Nephron progenitor cell (in vitro differentiated cells): ENCODE measurements around the gene DTD1.
"Not testable (repeated sequence)": the region's sequence is repeated elsewhere in the genome, so short reads cannot be mapped to it uniquely, and the experiment has no call there.

Experiments used
- DNase-seq: peaks from one replicate; pipeline ENCODE4 v3.0.0; 2021
- H3K27ac Mint-ChIP-seq: 2 replicates; pipeline ENCODE4 v1.8.0; 2021; ENCODE audit warnings: mild to moderate bottlenecking, moderate library complexity, mixed read lengths
- H3K27me3 Mint-ChIP-seq: 2 replicates; pipeline ENCODE4 v1.8.0; 2021; ENCODE audit warnings: mild to moderate bottlenecking, low read depth, mixed read lengths; ENCODE audit not compliant: poor library complexity
- H3K36me3 Mint-ChIP-seq: 2 replicates; pipeline ENCODE4 v1.8.0; 2021; ENCODE audit warnings: low read depth, mixed read lengths
- H3K4me1 Mint-ChIP-seq: 2 replicates; pipeline ENCODE4 v1.8.0; 2021; ENCODE audit warnings: mixed read lengths
- H3K4me3 Mint-ChIP-seq: 2 replicates; pipeline ENCODE4 v1.8.0; 2021; ENCODE audit warnings: mild to moderate bottlenecking, moderate library complexity, mixed read lengths
- H3K9me3 Mint-ChIP-seq: 2 replicates; pipeline ENCODE4 v1.8.0; 2021; ENCODE audit warnings: mild to moderate bottlenecking, moderate library complexity, mixed read lengths
- TF ChIP-seq, protein P1 (sequence below): fragments of 200-600 bp; sonication (generic); IDR thresholded peaks from 2 replicates; pipeline ENCODE4 v1.5.0; 2021; ENCODE audit warnings: antibody characterized with exemption

The DTD1 gene

DNA sequence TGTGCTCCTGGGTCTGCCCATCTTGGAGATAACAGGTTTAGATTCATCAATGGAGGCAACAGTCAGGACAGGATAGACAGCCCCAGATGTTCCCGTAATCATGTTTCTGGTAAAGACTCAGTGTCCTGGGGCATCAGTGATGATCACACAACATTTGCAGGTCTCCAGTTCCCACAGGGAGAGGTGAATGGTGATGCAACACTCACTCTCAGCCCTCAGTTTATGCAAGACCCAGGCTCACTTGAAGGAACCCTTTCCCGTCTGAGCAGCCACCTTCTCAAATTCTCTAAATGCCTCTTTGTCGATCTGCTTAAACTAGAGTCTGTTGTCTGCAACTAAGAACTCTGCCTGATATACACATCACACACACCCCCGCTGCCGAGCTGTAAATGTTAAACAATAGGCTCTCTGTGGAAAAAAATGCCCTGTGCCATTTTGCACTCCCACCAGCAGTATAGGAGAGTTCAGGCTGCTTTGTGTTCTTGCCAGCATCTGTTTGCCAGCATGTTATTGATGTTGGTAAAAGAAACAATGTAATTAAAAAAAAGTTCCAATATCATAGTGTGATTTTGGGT lies 195.6 kb downstream of the DTD1 start:
- TF ChIP-seq, protein P1, sequence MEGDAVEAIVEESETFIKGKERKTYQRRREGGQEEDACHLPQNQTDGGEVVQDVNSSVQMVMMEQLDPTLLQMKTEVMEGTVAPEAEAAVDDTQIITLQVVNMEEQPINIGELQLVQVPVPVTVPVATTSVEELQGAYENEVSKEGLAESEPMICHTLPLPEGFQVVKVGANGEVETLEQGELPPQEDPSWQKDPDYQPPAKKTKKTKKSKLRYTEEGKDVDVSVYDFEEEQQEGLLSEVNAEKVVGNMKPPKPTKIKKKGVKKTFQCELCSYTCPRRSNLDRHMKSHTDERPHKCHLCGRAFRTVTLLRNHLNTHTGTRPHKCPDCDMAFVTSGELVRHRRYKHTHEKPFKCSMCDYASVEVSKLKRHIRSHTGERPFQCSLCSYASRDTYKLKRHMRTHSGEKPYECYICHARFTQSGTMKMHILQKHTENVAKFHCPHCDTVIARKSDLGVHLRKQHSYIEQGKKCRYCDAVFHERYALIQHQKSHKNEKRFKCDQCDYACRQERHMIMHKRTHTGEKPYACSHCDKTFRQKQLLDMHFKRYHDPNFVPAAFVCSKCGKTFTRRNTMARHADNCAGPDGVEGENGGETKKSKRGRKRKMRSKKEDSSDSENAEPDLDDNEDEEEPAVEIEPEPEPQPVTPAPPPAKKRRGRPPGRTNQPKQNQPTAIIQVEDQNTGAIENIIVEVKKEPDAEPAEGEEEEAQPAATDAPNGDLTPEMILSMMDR = no peak
- no peaks in the 10 kb centered on the region for H3K4me1 Mint-ChIP-seq
- DNase-seq = no peak
- H3K4me3 Mint-ChIP-seq = no peak overlapping the region
- no peak overlapping the region for H3K27ac Mint-ChIP-seq
- H3K27me3 Mint-ChIP-seq = peaks cover 34% of the 10 kb centered on the region
- H3K9me3 Mint-ChIP-seq = peaks cover 18% of the 10 kb centered on the region
- no peaks in the 10 kb centered on the region for H3K36me3 Mint-ChIP-seq

DNA sequence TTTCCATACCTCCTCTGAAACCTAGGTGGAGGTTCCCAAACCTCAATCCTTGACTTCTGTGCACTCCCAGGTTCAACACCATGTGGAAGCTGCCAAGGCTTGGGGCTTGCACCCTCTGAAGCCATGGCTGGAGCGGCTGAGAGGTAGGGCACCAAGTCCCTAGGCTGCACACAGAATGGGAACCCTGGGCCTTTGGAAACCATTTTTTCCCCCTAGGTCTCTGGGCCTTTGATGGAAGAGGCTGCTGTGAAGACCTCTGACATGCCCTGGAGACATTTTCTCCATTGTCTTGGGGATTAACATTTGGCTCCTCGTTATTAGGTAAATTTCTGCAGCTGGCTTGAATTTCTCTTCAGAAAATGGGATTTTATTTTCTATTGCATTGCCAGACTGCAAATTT lies 199.2 kb downstream of the DTD1 start:
- Mint-ChIP-seq H3K9me3 (peaks cover 24% of the 10 kb centered on the region), H3K4me1 (peaks cover 19% of the 10 kb centered on the region), H3K27me3 (peaks cover 39% of the 10 kb centered on the region)
- not testable (repeated sequence) for H3K27ac Mint-ChIP-seq, DNase-seq, H3K4me3 Mint-ChIP-seq, H3K36me3 Mint-ChIP-seq

DNA sequence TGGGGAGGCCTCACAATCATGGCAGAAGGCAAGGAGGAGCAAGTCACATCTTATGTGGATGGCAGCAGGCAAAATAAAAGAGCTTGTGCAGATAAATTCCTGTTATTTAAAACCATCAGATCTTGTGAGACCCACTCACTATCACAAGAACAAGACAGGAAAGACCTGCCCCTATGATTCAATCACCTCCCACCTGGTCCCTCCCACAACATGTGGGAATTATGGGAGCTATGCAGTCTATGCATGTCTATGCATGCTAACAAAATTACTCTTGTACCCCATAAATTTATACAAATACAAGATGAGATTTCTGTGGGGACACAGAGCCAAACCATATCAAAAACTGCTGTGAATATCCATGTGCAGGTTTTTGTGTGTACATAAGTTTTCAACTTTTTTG lies 200.2 kb downstream of the DTD1 start:
- Mint-ChIP-seq H3K27ac (no peak overlapping the region), H3K4me3 (no peak overlapping the region), H3K27me3 (peaks cover 37% of the 10 kb centered on the region), H3K36me3 (no peaks in the 10 kb centered on the region), H3K9me3 (peaks cover 29% of the 10 kb centered on the region), H3K4me1 (peaks cover 19% of the 10 kb centered on the region)
- no peak for DNase-seq
- TF ChIP-seq, protein P1 = no peak

DNA sequence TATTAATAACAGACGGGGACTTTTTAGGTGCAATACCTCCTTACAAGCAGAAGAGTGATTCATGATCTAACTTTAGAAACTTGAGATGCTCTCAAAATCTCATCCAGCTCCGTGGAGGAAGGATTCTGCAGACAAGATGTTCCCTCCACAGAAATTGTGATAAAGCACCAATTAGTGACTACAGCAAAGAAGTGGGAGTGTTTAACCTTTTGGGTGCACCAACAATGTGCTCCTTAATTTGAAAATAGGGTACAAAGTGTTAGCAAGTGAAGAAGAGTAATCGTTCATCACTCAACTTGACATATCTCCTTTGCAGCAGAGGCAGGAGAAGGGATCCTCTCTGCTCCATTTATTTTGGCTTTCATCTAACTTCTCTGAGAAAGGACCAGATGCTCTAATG lies 202.9 kb downstream of the DTD1 start:
- Mint-ChIP-seq H3K4me3 (no peak overlapping the region), H3K4me1 (peaks cover 39% of the 10 kb centered on the region), H3K27me3 (peaks cover 32% of the 10 kb centered on the region), H3K36me3 (no peaks in the 10 kb centered on the region), H3K9me3 (peaks cover 38% of the 10 kb centered on the region), H3K27ac (no peak overlapping the region)
- DNase-seq = no peak
- TF ChIP-seq, protein P1 = no peak

DNA sequence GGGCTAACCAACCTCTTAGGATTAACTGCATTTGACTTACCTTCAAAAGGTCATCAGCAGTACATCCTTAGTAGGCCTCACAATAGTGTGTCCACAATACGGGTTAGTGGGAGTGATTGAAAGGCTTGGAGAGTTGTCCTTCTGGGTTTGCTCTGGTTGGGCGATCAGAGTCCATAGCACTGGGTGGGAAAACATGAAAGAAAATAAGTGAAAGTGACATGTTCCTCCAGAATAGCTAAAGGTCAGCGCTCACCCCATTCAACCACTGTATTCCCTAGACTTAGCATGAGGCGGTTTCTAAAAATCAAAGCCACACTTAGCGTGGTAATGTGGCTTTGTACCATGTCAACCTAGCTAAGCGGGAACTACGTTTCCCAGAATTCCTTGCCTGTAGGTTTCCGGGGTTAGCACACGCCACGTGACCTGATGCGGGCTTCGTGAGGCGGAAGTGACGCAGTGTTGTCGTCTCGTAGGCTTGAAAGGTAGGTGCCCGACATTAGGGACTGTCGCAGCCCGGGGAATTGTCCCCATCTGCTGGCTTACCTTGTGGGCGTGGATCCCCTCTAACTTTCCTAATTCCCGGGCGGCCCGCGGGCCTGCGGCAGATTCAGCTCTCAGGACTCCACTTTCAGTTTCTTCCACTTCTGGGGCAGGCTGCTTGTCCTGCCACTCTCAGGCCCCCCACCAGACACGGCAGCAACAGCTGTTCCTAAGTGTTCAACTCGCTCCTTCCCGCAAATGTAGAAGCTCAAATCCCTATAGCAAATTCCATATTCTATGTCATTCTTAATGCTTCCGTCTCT lies 206.0 kb downstream of the DTD1 start:
- Mint-ChIP-seq H3K4me3 (peak overlapping the region; percentile 92), H3K36me3 (no peaks in the 10 kb centered on the region), H3K4me1 (peaks cover 51% of the 10 kb centered on the region), H3K9me3 (peaks cover 32% of the 10 kb centered on the region), H3K27ac (peak overlapping the region; percentile 89), H3K27me3 (peaks cover 38% of the 10 kb centered on the region)
- TF ChIP-seq, protein P1 = no peak
- peak; percentile 74 for DNase-seq

DNA sequence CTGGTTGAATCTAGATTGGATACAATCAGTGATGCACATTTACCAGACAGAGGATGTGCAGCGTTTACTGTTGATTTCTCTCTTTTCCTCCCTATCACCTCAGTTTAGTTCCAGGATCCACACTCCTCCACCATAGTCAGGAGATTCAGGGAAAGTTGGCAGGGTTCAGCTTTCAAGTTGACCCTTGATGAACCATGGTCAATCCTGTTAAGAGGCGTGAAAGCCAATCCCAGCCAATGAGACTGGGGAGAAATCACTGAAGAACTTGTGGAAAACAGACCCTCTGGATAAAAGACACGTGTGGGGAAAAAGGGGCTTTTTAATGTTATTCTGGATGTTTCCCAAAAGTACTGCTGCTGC lies 206.6 kb downstream of the DTD1 start:
- DNase-seq = no peak
- no peaks in the 10 kb centered on the region for H3K36me3 Mint-ChIP-seq
- H3K4me3 Mint-ChIP-seq = peak overlapping the region; percentile 92
- H3K27me3 Mint-ChIP-seq = peaks cover 40% of the 10 kb centered on the region
- TF ChIP-seq, protein P1 = no peak
- H3K27ac Mint-ChIP-seq = peak overlapping the region; percentile 89
- peaks cover 51% of the 10 kb centered on the region for H3K4me1 Mint-ChIP-seq
- H3K9me3 Mint-ChIP-seq = peaks cover 30% of the 10 kb centered on the region
